ENCODE data around the gene STAMBP.

STAMBP gene

DNA sequence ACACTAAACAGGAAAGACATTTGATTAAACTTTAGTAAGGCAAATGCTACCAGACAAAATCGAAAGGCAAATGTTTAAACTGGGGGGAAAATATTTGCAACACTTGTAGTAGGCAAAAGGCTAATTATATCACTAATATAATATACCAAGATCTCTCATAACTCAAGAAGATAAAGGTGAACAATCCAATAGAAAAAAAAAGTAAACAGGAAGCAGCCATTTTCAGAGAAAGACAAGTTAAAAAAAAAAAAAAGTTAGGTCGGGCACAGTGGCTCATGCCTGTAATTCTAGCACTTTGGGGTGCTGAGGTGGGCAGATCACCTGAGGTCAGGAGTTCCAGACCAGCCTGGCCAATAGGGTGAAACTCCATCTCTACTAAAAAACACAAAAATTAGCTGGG is 59.6 kb downstream of the STAMBP start:
- Histone ChIP-seq H3K27me3 (ENCODE audit: control insufficient read depth, insufficient read depth, low read length) (no peaks in the 10 kb centered on the region), H3K27ac (ENCODE audit: low read depth, low read length) (no peak overlapping the region), H3K4me3 (ENCODE audit: low read depth, low read length) (no peak overlapping the region), H3K9me3 (ENCODE audit: control insufficient read depth, insufficient read depth, low read length) (no peaks in the 10 kb centered on the region), H3K36me3 (ENCODE audit: control insufficient read depth, insufficient read depth, low read length) (no peaks in the 10 kb centered on the region), H3K9ac (ENCODE audit: low read depth, low read length) (no peak overlapping the region), H3K4me1 (ENCODE audit: control insufficient read depth, insufficient read depth, low read length) (peaks cover 6% of the 10 kb centered on the region; the same call in 1 of the 2 replicates)

DNA sequence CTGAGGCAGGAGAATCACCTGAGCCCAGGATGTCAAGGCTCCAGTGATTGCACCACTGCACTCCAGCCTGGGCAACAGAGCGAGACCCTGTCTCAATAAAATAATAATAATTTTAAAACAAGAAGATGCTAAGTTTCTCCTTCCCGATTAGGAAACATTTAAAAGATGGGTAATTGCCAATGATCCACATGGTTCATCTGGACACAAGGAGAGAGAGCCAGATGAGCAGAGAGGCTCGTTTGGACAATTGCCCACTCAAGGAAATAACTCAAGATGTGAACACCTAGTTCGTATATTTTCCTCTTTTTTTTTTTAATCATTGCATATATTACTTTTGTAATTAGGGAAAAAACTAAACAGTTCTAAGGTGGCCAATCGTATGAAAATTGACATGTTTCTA is 60.4 kb downstream of the STAMBP start:
- Histone ChIP-seq H3K27ac (ENCODE audit: low read depth, low read length) (no peak overlapping the region), H3K9ac (ENCODE audit: low read depth, low read length) (no peak overlapping the region), H3K9me3 (ENCODE audit: control insufficient read depth, insufficient read depth, low read length) (no peaks in the 10 kb centered on the region), H3K4me3 (ENCODE audit: low read depth, low read length) (no peak overlapping the region), H3K27me3 (ENCODE audit: control insufficient read depth, insufficient read depth, low read length) (no peaks in the 10 kb centered on the region), H3K4me1 (ENCODE audit: control insufficient read depth, insufficient read depth, low read length) (peaks cover 6% of the 10 kb centered on the region; the same call in 1 of the 2 replicates), H3K36me3 (ENCODE audit: control insufficient read depth, insufficient read depth, low read length) (no peaks in the 10 kb centered on the region)

GRCh38 chr2:73890301-73891092 is 61.7 kb downstream of the STAMBP start:
- H3K4me1 ChIP-seq (ENCODE audit: control insufficient read depth, insufficient read depth, low read length), result peaks cover 6% of the 10 kb centered on the region; the same call in 1 of the 2 replicates
- H3K9ac ChIP-seq (ENCODE audit: low read depth, low read length), result no peak overlapping the region
- no peak overlapping the region for H3K27ac ChIP-seq (ENCODE audit: low read depth, low read length)
- no peaks in the 10 kb centered on the region for H3K9me3 ChIP-seq (ENCODE audit: control insufficient read depth, insufficient read depth, low read length)
- no peak overlapping the region for H3K4me3 ChIP-seq (ENCODE audit: low read depth, low read length)
- no peaks in the 10 kb centered on the region for H3K27me3 ChIP-seq (ENCODE audit: control insufficient read depth, insufficient read depth, low read length)
- no peaks in the 10 kb centered on the region for H3K36me3 ChIP-seq (ENCODE audit: control insufficient read depth, insufficient read depth, low read length)

- H3K27ac ChIP-seq (ENCODE audit: low read depth, low read length), result no peak overlapping the region
- H3K4me1 ChIP-seq (ENCODE audit: control insufficient read depth, insufficient read depth, low read length), result peaks cover 6% of the 10 kb centered on the region; the same call in 1 of the 2 replicates
- H3K4me3 ChIP-seq (ENCODE audit: low read depth, low read length), result no peak overlapping the region
- H3K9ac ChIP-seq (ENCODE audit: low read depth, low read length), result no peak overlapping the region
- H3K27me3 ChIP-seq (ENCODE audit: control insufficient read depth, insufficient read depth, low read length), result no peaks in the 10 kb centered on the region
- no peaks in the 10 kb centered on the region for H3K9me3 ChIP-seq (ENCODE audit: control insufficient read depth, insufficient read depth, low read length)
- no peaks in the 10 kb centered on the region for H3K36me3 ChIP-seq (ENCODE audit: control insufficient read depth, insufficient read depth, low read length)
These were observed 62.6 kb downstream of the STAMBP start for GRCh38 chr2:73891276-73891901.

DNA sequence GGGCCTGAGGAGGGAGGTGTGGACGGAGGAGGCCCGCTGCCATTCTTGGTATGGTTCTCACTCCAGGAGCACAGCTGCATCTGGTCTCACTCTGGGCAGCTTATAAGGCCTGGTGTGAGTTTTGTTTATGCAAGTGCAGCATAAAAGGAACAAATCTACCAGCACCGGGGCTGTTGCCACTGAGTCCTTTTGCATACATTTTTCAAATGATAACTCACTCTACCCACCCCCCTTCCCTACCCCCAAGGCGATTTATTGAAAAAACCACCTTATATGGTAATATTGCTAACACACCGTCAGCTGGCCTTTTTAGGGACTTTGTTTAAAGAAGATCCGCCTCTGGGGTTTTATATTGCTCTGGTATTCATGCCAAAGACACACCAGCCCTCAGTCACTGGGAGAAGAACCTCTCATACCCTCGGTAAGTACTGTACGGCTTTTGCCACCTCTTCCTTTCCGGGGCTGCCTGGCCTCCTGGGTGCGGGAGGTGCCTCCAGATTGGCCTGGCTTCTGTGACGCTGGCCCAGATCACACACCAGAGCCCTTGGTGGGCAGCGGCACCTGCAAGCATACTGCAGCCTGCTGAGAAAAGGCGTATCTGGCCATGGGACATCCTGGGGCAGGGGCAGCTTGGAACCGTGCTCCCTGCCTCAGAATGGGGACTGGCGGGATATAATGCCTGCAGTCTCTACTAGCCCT is 64.0 kb downstream of the STAMBP start, which contains the start of gene ACTG2:
Gene ACTG2 (plus strand): TSS at position 378 of the 699 bp plus-strand sequence. CDS start 8,304 bp downstream, outside the sequence.
- Histone ChIP-seq H3K9ac (ENCODE audit: low read depth, low read length) (no peak within 1 kb of the TSS; the same call in 1 of the 2 replicates), H3K4me3 (ENCODE audit: low read depth, low read length) (no peak within 1 kb of the TSS), H3K27me3 (ENCODE audit: control insufficient read depth, insufficient read depth, low read length) (no peaks in the 10 kb centered on the region), H3K36me3 (ENCODE audit: control insufficient read depth, insufficient read depth, low read length) (no peaks in the 10 kb centered on the region), H3K27ac (ENCODE audit: low read depth, low read length) (no peak within 1 kb of the TSS), H3K4me1 (ENCODE audit: control insufficient read depth, insufficient read depth, low read length) (peaks cover 6% of the 10 kb centered on the region; the same call in 1 of the 2 replicates), H3K9me3 (ENCODE audit: control insufficient read depth, insufficient read depth, low read length) (no peaks in the 10 kb centered on the region)

GRCh38 chr2:73893764-73894474 is 65.2 kb downstream of the STAMBP start:
- H3K9me3 ChIP-seq (ENCODE audit: control insufficient read depth, insufficient read depth, low read length), result no peaks in the 10 kb centered on the region
- no peak overlapping the region for H3K4me3 ChIP-seq (ENCODE audit: low read depth, low read length)
- no peaks in the 10 kb centered on the region for H3K27me3 ChIP-seq (ENCODE audit: control insufficient read depth, insufficient read depth, low read length)
- H3K36me3 ChIP-seq (ENCODE audit: control insufficient read depth, insufficient read depth, low read length), result no peaks in the 10 kb centered on the region
- peaks cover 6% of the 10 kb centered on the region; the same call in 1 of the 2 replicates for H3K4me1 ChIP-seq (ENCODE audit: control insufficient read depth, insufficient read depth, low read length)
- no peak overlapping the region for H3K9ac ChIP-seq (ENCODE audit: low read depth, low read length)
- H3K27ac ChIP-seq (ENCODE audit: low read depth, low read length), result no peak overlapping the region

DNA sequence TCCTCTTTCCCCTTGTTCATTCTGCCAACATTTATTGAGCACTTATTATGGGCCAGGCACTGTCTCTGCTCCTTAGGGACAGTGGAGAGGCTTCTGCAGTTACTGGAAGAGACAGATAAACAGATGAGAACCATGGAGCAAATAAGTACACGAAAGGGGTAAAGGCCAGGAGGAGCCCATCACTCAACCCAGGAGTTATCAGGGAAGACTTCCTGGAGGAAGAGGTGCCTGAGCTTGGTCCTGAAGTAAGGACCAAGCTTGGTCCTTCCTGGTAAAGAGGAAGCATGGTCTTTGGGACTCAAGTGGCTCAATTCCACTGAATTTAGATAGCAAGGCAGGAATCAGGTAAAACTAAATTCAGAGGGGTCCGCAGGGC is 65.7 kb downstream of the STAMBP start:
- Histone ChIP-seq H3K9ac (ENCODE audit: low read depth, low read length) (no peak overlapping the region), H3K4me1 (ENCODE audit: control insufficient read depth, insufficient read depth, low read length) (peaks cover 6% of the 10 kb centered on the region; the same call in 1 of the 2 replicates), H3K27ac (ENCODE audit: low read depth, low read length) (no peak overlapping the region), H3K36me3 (ENCODE audit: control insufficient read depth, insufficient read depth, low read length) (no peaks in the 10 kb centered on the region), H3K4me3 (ENCODE audit: low read depth, low read length) (no peak overlapping the region), H3K27me3 (ENCODE audit: control insufficient read depth, insufficient read depth, low read length) (no peaks in the 10 kb centered on the region), H3K9me3 (ENCODE audit: control insufficient read depth, insufficient read depth, low read length) (no peaks in the 10 kb centered on the region)

DNA sequence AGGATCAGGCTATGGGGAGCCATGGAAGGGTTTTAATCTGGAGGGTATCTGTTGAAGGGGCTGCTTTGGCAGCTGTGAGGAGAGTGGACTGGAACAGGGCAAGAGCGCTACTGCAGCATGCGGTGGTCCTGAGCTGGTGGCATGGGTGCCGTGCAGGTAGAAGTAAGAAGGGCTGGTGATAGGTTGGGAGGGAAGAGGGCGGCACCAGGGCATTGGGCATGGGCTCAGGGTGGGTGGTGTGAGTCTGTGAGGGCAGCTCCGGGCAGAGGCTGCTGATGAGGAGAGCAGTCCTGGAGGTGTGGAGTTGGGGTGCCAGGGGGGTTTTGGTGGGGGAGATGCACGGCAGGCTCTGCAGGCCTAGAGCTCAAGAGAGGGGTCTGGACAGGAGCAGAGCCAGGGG is 66.1 kb downstream of the STAMBP start:
- H3K27ac ChIP-seq (ENCODE audit: low read depth, low read length), result no peak overlapping the region
- no peaks in the 10 kb centered on the region for H3K36me3 ChIP-seq (ENCODE audit: control insufficient read depth, insufficient read depth, low read length)
- H3K9me3 ChIP-seq (ENCODE audit: control insufficient read depth, insufficient read depth, low read length), result no peaks in the 10 kb centered on the region
- no peaks in the 10 kb centered on the region for H3K27me3 ChIP-seq (ENCODE audit: control insufficient read depth, insufficient read depth, low read length)
- peaks cover 6% of the 10 kb centered on the region; the same call in 1 of the 2 replicates for H3K4me1 ChIP-seq (ENCODE audit: control insufficient read depth, insufficient read depth, low read length)
- no peak overlapping the region for H3K9ac ChIP-seq (ENCODE audit: low read depth, low read length)
- no peak overlapping the region for H3K4me3 ChIP-seq (ENCODE audit: low read depth, low read length)

DNA sequence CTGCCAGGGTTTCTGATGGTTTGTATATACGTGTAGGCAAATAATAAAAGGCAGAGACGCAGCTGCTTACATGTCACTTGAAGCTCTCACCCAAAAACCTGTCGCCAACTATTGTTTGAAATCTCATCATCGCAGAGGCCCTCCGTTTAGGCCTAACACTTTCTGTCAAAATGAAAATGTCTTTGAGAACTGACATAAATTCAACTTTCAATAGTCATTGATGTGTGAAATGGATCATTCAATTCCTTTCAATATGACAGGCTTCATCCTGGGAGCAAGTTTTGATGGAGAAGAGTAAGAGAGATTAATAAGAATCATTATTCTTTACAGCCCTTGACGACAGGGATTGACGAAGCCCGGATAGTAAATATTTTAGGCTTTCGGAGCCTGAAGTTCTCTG is 66.7 kb downstream of the STAMBP start:
- no peak overlapping the region for H3K4me3 ChIP-seq (ENCODE audit: low read depth, low read length)
- H3K9me3 ChIP-seq (ENCODE audit: control insufficient read depth, insufficient read depth, low read length), result no peaks in the 10 kb centered on the region
- no peaks in the 10 kb centered on the region for H3K27me3 ChIP-seq (ENCODE audit: control insufficient read depth, insufficient read depth, low read length)
- H3K27ac ChIP-seq (ENCODE audit: low read depth, low read length), result no peak overlapping the region
- H3K4me1 ChIP-seq (ENCODE audit: control insufficient read depth, insufficient read depth, low read length), result peaks cover 6% of the 10 kb centered on the region; the same call in 1 of the 2 replicates
- no peak overlapping the region for H3K9ac ChIP-seq (ENCODE audit: low read depth, low read length)
- H3K36me3 ChIP-seq (ENCODE audit: control insufficient read depth, insufficient read depth, low read length), result no peaks in the 10 kb centered on the region

- H3K36me3 ChIP-seq (ENCODE audit: control insufficient read depth, insufficient read depth, low read length), result no peaks in the 10 kb centered on the region
- no peak overlapping the region for H3K9ac ChIP-seq (ENCODE audit: low read depth, low read length)
- H3K4me3 ChIP-seq (ENCODE audit: low read depth, low read length), result no peak overlapping the region
- no peaks in the 10 kb centered on the region for H3K9me3 ChIP-seq (ENCODE audit: control insufficient read depth, insufficient read depth, low read length)
- H3K27me3 ChIP-seq (ENCODE audit: control insufficient read depth, insufficient read depth, low read length), result no peaks in the 10 kb centered on the region
- H3K4me1 ChIP-seq (ENCODE audit: control insufficient read depth, insufficient read depth, low read length), result peaks cover 6% of the 10 kb centered on the region; the same call in 1 of the 2 replicates
- no peak overlapping the region for H3K27ac ChIP-seq (ENCODE audit: low read depth, low read length)
These were observed 67.8 kb downstream of the STAMBP start for GRCh38 chr2:73896362-73897239.

Data from HUES48 (cell line).